A549 (cell line): ENCODE measurements around the gene HDHD2. TPM values are rescaled to one million over a fixed set of nuclear protein-coding genes. Genes with fewer than 3 reads are reported as not detected.

Experiments used
- ATAC-seq, 2 experiments: fragments of 200-7000 bp in 1 of 2; fragments of >200 bp in 1 of 2; cut with Nextera tagmentation in 1 of 2; cut with Tn5 transposase in 1 of 2; 3 replicates each; pipeline versions ENCODE4 v1.8.0 to v1.9.1; 2018 to 2020; ENCODE audit warnings: mild to moderate bottlenecking in 1 of 2, moderate library complexity in 1 of 2
- CTCF ChIA-PET: fragments of 300-600 bp; sonication (Branson Sonifier 250); formaldehyde crosslinking; extraction: SDS; loops from one replicate; lab custom pipeline; 2021; ENCODE audit warnings: antibody characterized with exemption, inconsistent platforms; lab: Yijun Ruan, JAX
- POLR2A ChIA-PET: fragments of 350-600 bp; formaldehyde crosslinking; extraction: SDS; loops from one replicate; lab custom pipeline; 2021; ENCODE audit warnings: antibody characterized with exemption, inconsistent platforms; lab: Yijun Ruan, JAX
- DNase-seq, 2 experiments: peaks; one replicate each; pipeline versions ENCODE4 v3.0.0 to v3.0.0-alpha.2; 2011 to 2016; ENCODE audit warnings: low read depth in 1 of 2, low spot score in 1 of 2
- FAIRE-seq: peaks from 2 replicates; lab custom pipeline; 2011; peaks lifted over from hg19 to GRCh38; lab: Jason Lieb, UNC
- H3K27ac ChIP-seq, 2 experiments: fragments of >200 bp; sonication (Bioruptor Twin); formaldehyde crosslinking; 3 replicates each; pipeline ENCODE4 v1.5.1; 2016 to 2017
- H3K4me1 ChIP-seq: fragments of >200 bp; sonication (Bioruptor Twin); formaldehyde crosslinking; 3 replicates; pipeline ENCODE4 v1.6.1; 2016
- H3K4me2 ChIP-seq: fragments of >200 bp; sonication (Bioruptor Twin); formaldehyde crosslinking; 3 replicates; pipeline ENCODE4 v1.6.1; 2016
- H3K4me3 ChIP-seq: fragments of >200 bp; sonication (Bioruptor Twin); formaldehyde crosslinking; 3 replicates; pipeline ENCODE4 v1.5.1; 2016
- H3K9me3 ChIP-seq: fragments of >200 bp; sonication (Bioruptor Twin); formaldehyde crosslinking; 3 replicates; pipeline ENCODE4 v1.6.1; 2016
- CHD2 ChIP-seq: fragments of 150-350 bp; IDR thresholded peaks from 2 replicates; pipeline ENCODE4 v1.6.1; 2014; ENCODE audit warnings: low read length; ENCODE audit not compliant: partially characterized antibody
- EHMT2 ChIP-seq: fragments of 200-600 bp; sonication (generic); IDR thresholded peaks from 2 replicates; pipeline ENCODE4 v1.6.1; 2016; ENCODE audit warnings: antibody characterized with exemption, low read depth, mild to moderate bottlenecking, moderate library complexity
- EP300 ChIP-seq, 2 experiments: fragments of >200 bp; sonication (Bioruptor Twin); formaldehyde crosslinking; IDR thresholded peaks; 2 replicates in 1 of 2; 3 replicates in 1 of 2; pipeline ENCODE4 v1.6.1; 2016 to 2017
- FOSB ChIP-seq: fragments of 250-450 bp; sonication (Bioruptor Pico); IDR thresholded peaks from 2 replicates; pipeline ENCODE4 v1.5.0; 2020; ENCODE audit warnings: mild to moderate bottlenecking, moderate library complexity
- HOXB13 ChIP-seq: fragments of 250-450 bp; sonication (Bioruptor Pico); IDR thresholded peaks from 2 replicates; pipeline ENCODE4 v1.5.0; 2020; ENCODE audit warnings: low read depth, mild to moderate bottlenecking, moderate library complexity
- JUNB ChIP-seq: fragments of >200 bp; sonication (Bioruptor Twin); formaldehyde crosslinking; IDR thresholded peaks from 2 replicates; pipeline ENCODE4 v1.6.1; 2016
- KDM1A ChIP-seq: fragments of 200-600 bp; sonication (generic); IDR thresholded peaks from 2 replicates; pipeline ENCODE4 v1.6.1; 2016; ENCODE audit warnings: low read depth, mild to moderate bottlenecking
- KDM5A ChIP-seq: fragments of 200-600 bp; sonication (generic); IDR thresholded peaks from 2 replicates; pipeline ENCODE4 v1.6.1; 2016; ENCODE audit warnings: antibody characterized with exemption, mild to moderate bottlenecking
- MYC ChIP-seq: IDR thresholded peaks from 2 replicates; pipeline ENCODE4 v1.6.1; 2012; ENCODE audit warnings: mild to moderate bottlenecking, inconsistent platforms, low read length, improper control_type of control experiment, borderline replicate concordance
- NPAS2 ChIP-seq: fragments of 250-450 bp; sonication (Bioruptor Pico); IDR thresholded peaks from 2 replicates; pipeline ENCODE4 v1.8.0; 2022; ENCODE audit warnings: mild to moderate bottlenecking, moderate library complexity, borderline replicate concordance
- NR3C1 ChIP-seq: fragments of >200 bp; sonication (Bioruptor Twin); formaldehyde crosslinking; IDR thresholded peaks from 3 replicates; pipeline ENCODE4 v1.6.1; 2017
- POLR2AphosphoS2 ChIP-seq: conservative IDR thresholded peaks from 2 replicates; pipeline ENCODE4 v1.6.1; 2012; ENCODE audit warnings: low read length, improper control_type of control experiment, inconsistent platforms
- RARB ChIP-seq: fragments of 250-450 bp; sonication (Bioruptor Pico); IDR thresholded peaks from 2 replicates; pipeline ENCODE4 v1.8.0; 2021; ENCODE audit warnings: mild to moderate bottlenecking, moderate library complexity
- REST ChIP-seq: fragments of 200-600 bp; sonication (generic); IDR thresholded peaks from 2 replicates; pipeline ENCODE4 v1.6.1; 2016; ENCODE audit warnings: antibody characterized with exemption, mild to moderate bottlenecking, moderate library complexity
- USF2 ChIP-seq: fragments of 450-650 bp; IDR thresholded peaks from 2 replicates; pipeline ENCODE4 v1.6.1; 2014; ENCODE audit warnings: antibody characterized with exemption
- ZC3H11A ChIP-seq: fragments of 450-650 bp; IDR thresholded peaks from 2 replicates; pipeline ENCODE4 v1.6.1; 2014; ENCODE audit warnings: antibody characterized with exemption, mild to moderate bottlenecking
- WGBS: methylation state at CpG from one replicate; pipeline ENCODE4 v1.1.6; 2017; ENCODE audit errors: missing lambda C conversion rate; 5-methylcytosine and 5-hydroxymethylcytosine counted together
- polyA plus RNA-seq, 4 experiments: library from polyadenylated mRNA; depleted of rRNA in 3 of 4; stranded (reverse); fragments of >200 nt; fragmentation: RNase III in 1 of 4; extraction: RNeasy Plus Mini Kit Qiagen cat#74134 plus additional on column Dnase treatment in 1 of 4; gene quantifications; 2 replicates in 3 of 4; 3 replicates in 1 of 4; pipeline ENCODE4 v1.2.3, GENCODE V29; 2011 to 2017
- TF ChIP-seq, protein P1 (sequence below): IDR thresholded peaks from 2 replicates; pipeline ENCODE4 v1.6.1; 2012; ENCODE audit warnings: low read depth, borderline replicate concordance
- TF ChIP-seq, protein P2 (sequence below): IDR thresholded peaks from 2 replicates; pipeline ENCODE4 v1.6.1; 2012
- TF ChIP-seq, protein P3 (sequence below): fragments of >200 bp; sonication (Bioruptor Twin); formaldehyde crosslinking; IDR thresholded peaks from 3 replicates; pipeline ENCODE4 v1.6.1; 2016
- TF ChIP-seq, protein P4 (sequence below): fragments of 250-450 bp; sonication (Bioruptor Pico); IDR thresholded peaks from 2 replicates; pipeline ENCODE4 v1.5.0; 2020; ENCODE audit warnings: low read depth, mild to moderate bottlenecking, moderate library complexity

Gene HDHD2
- polyA plus RNA-seq, 2 of the 4 experiments (the other 2 are of a cell fraction), result 12.0 to 16.1 TPM

GRCh38 chr18:47115205-47115604 lies 35.1 kb downstream of the HDHD2 start:
- H3K4me3 ChIP-seq, result no peak overlapping the region
- no peaks in the 10 kb centered on the region for H3K4me1 ChIP-seq
- H3K4me2 ChIP-seq, result no peak overlapping the region
- FAIRE-seq (no peak), ATAC-seq (no peak), DNase-seq (no peak)
- 76% methylated on average over 2 of the region's 2 CpGs for WGBS
- no peak overlapping the region for H3K27ac ChIP-seq
- no peaks in the 10 kb centered on the region for H3K9me3 ChIP-seq
- CTCF ChIA-PET, result interaction anchor here (2.2 to 3.8 kb wide), 2 partner anchors 16 to 89 kb away, joined by 5 to 16 read pairs; no protein-coding TSS in a partner anchor
- TF ChIP-seq, protein P1, sequence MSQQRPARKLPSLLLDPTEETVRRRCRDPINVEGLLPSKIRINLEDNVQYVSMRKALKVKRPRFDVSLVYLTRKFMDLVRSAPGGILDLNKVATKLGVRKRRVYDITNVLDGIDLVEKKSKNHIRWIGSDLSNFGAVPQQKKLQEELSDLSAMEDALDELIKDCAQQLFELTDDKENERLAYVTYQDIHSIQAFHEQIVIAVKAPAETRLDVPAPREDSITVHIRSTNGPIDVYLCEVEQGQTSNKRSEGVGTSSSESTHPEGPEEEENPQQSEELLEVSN, result no peak
- TF ChIP-seq RARB (no peak), NPAS2 (CRISPR knock-in tag) (no peak), USF2 (no peak)
- TF ChIP-seq, protein P2, sequence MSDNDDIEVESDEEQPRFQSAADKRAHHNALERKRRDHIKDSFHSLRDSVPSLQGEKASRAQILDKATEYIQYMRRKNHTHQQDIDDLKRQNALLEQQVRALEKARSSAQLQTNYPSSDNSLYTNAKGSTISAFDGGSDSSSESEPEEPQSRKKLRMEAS, result no peak
- POLR2A ChIA-PET, result no interaction called here

- ATAC-seq (no peak), FAIRE-seq (no peak), DNase-seq (no peak)
- Histone ChIP-seq H3K27ac (no peak overlapping the region), H3K4me1 (no peaks in the 10 kb centered on the region), H3K4me3 (no peak overlapping the region), H3K9me3 (no peaks in the 10 kb centered on the region), H3K4me2 (no peak overlapping the region)
- POLR2A ChIA-PET, result no interaction called here
- TF ChIP-seq JUNB (no peak), ZC3H11A (no peak), NR3C1 (no peak), KDM1A (no peak), NPAS2 (CRISPR knock-in tag) (no peak), MYC (no peak), FOSB (CRISPR knock-in tag) (no peak), CHD2 (no peak), HOXB13 (CRISPR knock-in tag) (no peak), EP300 (IDR thresholded peaks at IDR 0.05) (no peak)
- TF ChIP-seq, protein P1, result no peak
- WGBS, result 89% methylated on average over 2 of the region's 2 CpGs
- CTCF ChIA-PET, result interaction anchor here (1.4 to 3.8 kb wide), 4 partner anchors 10 to 90 kb away, joined by 4 to 16 read pairs (median 5); no protein-coding TSS in a partner anchor
Observed at GRCh38 chr18:47113796-47114540, 36.3 kb downstream of the HDHD2 start.

DNA sequence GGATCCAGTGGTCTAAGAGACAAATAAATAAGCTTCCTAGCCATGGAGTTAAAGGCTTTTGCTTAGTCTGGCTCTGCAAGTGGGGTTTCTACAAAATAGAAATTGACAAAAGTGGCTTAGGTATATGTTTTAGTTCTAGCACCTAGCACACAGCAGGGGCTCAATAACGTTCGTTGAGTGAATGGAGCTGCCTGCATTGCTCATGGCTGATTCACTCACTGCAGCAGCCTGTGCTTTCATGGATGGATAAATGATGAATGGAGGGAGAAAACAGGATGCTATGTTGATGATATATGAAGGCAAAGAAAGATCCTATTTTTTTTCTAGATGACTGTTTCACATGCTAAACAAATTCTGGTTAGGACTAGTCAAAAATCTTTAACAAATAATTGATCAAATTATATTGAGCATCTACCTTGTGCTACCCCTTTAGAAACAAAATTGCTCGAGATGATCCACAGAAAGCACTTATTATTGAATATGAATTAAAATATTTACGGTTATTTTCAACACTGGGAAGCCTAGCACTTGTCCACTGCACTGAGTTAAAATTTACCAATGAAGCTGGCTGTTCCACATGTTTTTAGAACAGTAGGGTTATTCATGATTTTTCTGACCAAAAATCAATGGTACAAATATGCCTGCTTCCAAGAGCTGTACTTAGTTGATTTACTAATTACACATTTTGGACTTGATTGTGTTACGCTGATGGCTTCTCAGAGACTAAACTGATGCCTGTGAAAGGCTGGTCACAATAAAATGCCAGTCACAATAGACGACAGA lies 39.6 kb downstream of the HDHD2 start:
- no peaks in the 10 kb centered on the region for H3K9me3 ChIP-seq
- ChIA-PET POLR2A (no interaction called here), CTCF (interaction anchor here (0.7 to 2.2 kb wide), 4 partner anchors 9 to 95 kb away, joined by 3 to 12 read pairs (median 4); no protein-coding TSS in a partner anchor)
- DNase-seq, result no peak
- no peak for ATAC-seq
- no peak overlapping the region for H3K4me3 ChIP-seq
- no peak for FAIRE-seq
- H3K4me2 ChIP-seq, result no peak overlapping the region
- WGBS, result 86% methylated on average over 6 of the region's 6 CpGs
- no peak overlapping the region for H3K27ac ChIP-seq
- H3K4me1 ChIP-seq, result no peaks in the 10 kb centered on the region
- TF ChIP-seq, protein P3, sequence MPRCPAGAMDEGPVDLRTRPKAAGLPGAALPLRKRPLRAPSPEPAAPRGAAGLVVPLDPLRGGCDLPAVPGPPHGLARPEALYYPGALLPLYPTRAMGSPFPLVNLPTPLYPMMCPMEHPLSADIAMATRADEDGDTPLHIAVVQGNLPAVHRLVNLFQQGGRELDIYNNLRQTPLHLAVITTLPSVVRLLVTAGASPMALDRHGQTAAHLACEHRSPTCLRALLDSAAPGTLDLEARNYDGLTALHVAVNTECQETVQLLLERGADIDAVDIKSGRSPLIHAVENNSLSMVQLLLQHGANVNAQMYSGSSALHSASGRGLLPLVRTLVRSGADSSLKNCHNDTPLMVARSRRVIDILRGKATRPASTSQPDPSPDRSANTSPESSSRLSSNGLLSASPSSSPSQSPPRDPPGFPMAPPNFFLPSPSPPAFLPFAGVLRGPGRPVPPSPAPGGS, result no peak
- TF ChIP-seq EHMT2, result no peak
- TF ChIP-seq, protein P2, result no peak
- TF ChIP-seq, protein P4, sequence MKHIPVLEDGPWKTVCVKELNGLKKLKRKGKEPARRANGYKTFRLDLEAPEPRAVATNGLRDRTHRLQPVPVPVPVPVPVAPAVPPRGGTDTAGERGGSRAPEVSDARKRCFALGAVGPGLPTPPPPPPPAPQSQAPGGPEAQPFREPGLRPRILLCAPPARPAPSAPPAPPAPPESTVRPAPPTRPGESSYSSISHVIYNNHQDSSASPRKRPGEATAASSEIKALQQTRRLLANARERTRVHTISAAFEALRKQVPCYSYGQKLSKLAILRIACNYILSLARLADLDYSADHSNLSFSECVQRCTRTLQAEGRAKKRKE (CRISPR knock-in tag), result no peak
- TF ChIP-seq KDM5A, result no peak
- no peak for TF ChIP-seq POLR2AphosphoS2
- TF ChIP-seq REST, result no peak
